ENCODE data around the gene CCT3. TPM values are rescaled to one million over a fixed set of nuclear protein-coding genes. Genes with fewer than 3 reads are reported as not detected.

The CCT3 gene
- total and polyA plus RNA-seq, 12 donors: 76.2 to 212 (median 127) TPM

DNA sequence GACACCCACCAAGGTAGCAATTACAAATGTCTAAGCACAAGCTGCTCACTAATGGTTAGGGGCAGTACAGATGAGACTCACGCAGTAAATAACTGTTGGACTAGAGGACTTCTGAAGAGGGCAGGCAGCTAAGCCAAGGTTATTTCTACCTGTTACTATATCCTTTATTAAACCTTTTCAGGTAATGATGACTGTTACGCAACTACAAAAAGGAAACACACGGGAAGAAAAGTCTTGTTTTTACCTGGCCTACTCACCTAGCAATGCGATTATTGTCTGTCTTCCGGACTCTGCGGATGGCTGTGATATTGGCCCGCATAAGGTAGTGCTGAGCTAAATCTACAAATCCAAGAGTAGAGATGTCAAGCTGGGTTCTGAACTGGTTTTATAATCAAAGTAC lies 21.2 kb downstream of the CCT3 start:
- no peak overlapping the region for H3K4me3 ChIP-seq
- intact Hi-C loops (cut with DNase I): loop anchor here in 2 of 10 donors (5.0 to 10.0 kb wide), 2 partner anchors 52 to 170 kb away; no protein-coding TSS in a partner anchor
- H3K9me3 ChIP-seq: no peaks in the 10 kb centered on the region
- H3K27ac ChIP-seq: no peak overlapping the region
- no peaks in the 10 kb centered on the region for H3K27me3 ChIP-seq
- ATAC-seq (no peak), DNase-seq (no peak)
- WGBS, 2 donors: 94 to 95% methylated on average over 7 of the region's 7 CpGs
- no peaks in the 10 kb centered on the region for H3K4me1 ChIP-seq
- peaks cover 3 to 100% (median 93%) of the 10 kb centered on the region in 9 donors for H3K36me3 ChIP-seq
- TF ChIP-seq, protein P1, sequence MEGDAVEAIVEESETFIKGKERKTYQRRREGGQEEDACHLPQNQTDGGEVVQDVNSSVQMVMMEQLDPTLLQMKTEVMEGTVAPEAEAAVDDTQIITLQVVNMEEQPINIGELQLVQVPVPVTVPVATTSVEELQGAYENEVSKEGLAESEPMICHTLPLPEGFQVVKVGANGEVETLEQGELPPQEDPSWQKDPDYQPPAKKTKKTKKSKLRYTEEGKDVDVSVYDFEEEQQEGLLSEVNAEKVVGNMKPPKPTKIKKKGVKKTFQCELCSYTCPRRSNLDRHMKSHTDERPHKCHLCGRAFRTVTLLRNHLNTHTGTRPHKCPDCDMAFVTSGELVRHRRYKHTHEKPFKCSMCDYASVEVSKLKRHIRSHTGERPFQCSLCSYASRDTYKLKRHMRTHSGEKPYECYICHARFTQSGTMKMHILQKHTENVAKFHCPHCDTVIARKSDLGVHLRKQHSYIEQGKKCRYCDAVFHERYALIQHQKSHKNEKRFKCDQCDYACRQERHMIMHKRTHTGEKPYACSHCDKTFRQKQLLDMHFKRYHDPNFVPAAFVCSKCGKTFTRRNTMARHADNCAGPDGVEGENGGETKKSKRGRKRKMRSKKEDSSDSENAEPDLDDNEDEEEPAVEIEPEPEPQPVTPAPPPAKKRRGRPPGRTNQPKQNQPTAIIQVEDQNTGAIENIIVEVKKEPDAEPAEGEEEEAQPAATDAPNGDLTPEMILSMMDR (IDR thresholded peaks at IDR 0.05): no peak

- Histone ChIP-seq H3K36me3 (peaks cover 9 to 100% (median 84%) of the 10 kb centered on the region in 9 donors), H3K9me3 (no peaks in the 10 kb centered on the region), H3K4me3 (no peak overlapping the region), H3K27ac (no peak overlapping the region), H3K27me3 (no peaks in the 10 kb centered on the region), H3K4me1 (no peaks in the 10 kb centered on the region)
- DNase-seq (no peak), ATAC-seq (peak in 1 of 8 donors; percentile 52)
- TF ChIP-seq, protein P1 (IDR thresholded peaks at IDR 0.05): no peak
- intact Hi-C loops (cut with DNase I): loop anchor here in 1 of 10 donors (10.0 kb wide), 1 partner anchor 46 kb away; no protein-coding TSS in a partner anchor
- WGBS, 2 donors: 90% methylated on average over 6 of the region's 6 CpGs
Observed at GRCh38 chr1:156310962-156311361, 27.1 kb downstream of the CCT3 start.

- intact Hi-C loops (cut with DNase I): no loop called here
- Histone ChIP-seq H3K9me3 (no peaks in the 10 kb centered on the region), H3K4me1 (no peaks in the 10 kb centered on the region), H3K27me3 (no peaks in the 10 kb centered on the region), H3K36me3 (peaks cover 9 to 94% (median 60%) of the 10 kb centered on the region in 9 donors), H3K4me3 (no peak overlapping the region), H3K27ac (no peak overlapping the region)
- DNase-seq: no peak
- ATAC-seq: no peak
- TF ChIP-seq, protein P1 (IDR thresholded peaks at IDR 0.05): no peak
Observed at GRCh38 chr1:156308078-156308477, 30.0 kb downstream of the CCT3 start.

DNA sequence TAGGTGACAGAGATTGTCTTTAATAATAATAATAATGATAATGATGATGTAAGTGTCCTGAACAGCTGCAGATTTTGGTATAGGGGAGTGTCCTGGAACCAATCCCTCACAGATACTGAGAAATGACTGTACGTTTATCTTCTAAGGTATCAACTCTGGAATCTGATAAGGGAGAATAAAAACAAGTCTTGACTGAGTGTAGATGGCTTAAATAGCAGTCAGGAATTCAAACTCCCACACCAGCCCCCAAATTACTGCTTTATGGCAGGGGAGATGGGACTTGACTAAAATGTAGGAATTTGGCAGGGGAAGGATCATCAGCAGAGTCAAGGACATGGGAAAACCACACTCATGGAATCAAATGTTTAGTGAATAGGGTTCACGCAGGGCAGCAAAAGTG lies 32.9 kb downstream of the CCT3 start:
- no peaks in the 10 kb centered on the region for H3K9me3 ChIP-seq
- ATAC-seq (no peak), DNase-seq (no peak)
- 65 to 90% methylated on average over 2 of the region's 2 CpGs for WGBS, 2 donors
- intact Hi-C loops (cut with DNase I): no loop called here
- TF ChIP-seq, protein P1 (IDR thresholded peaks at IDR 0.05): no peak
- no peaks in the 10 kb centered on the region for H3K4me1 ChIP-seq
- no peak overlapping the region for H3K4me3 ChIP-seq
- H3K27ac ChIP-seq: no peak overlapping the region
- H3K27me3 ChIP-seq: no peaks in the 10 kb centered on the region
- peaks cover 3 to 67% (median 32%) of the 10 kb centered on the region in 9 donors for H3K36me3 ChIP-seq
